ENCODE data around the gene KIRREL3. TPM values are rescaled to one million over a fixed set of nuclear protein-coding genes. Genes with fewer than 3 reads are reported as not detected.
A peak's percentile ranks its signal among the peaks of the same experiment; 100 is the strongest.

The KIRREL3 gene
- total RNA-seq, 2 experiments from 2014 or later: not detected

GRCh38 chr11:126489836-126490660 lies 510.5 kb downstream of the KIRREL3 start:
- Mint-ChIP-seq H3K36me3 (ENCODE audit: low read depth) (no peaks in the 10 kb centered on the region), H3K27me3 (peaks cover 1% of the 10 kb centered on the region), H3K4me3 (no peak overlapping the region), H3K4me1 (no peaks in the 10 kb centered on the region), H3K27ac (no peak overlapping the region), H3K9me3 (no peaks in the 10 kb centered on the region)
- POLR2A ChIA-PET: no interaction called here
- CTCF ChIA-PET: interaction anchor here (0.6 to 1.7 kb wide), 2 partner anchors 9 to 505 kb away, joined by 3 to 7 read pairs; no protein-coding TSS in a partner anchor
- no peak for DNase-seq

- peaks cover 1% of the 10 kb centered on the region for H3K27me3 Mint-ChIP-seq
- no peak overlapping the region for H3K4me3 Mint-ChIP-seq
- no peaks in the 10 kb centered on the region for H3K9me3 Mint-ChIP-seq
- no peaks in the 10 kb centered on the region for H3K4me1 Mint-ChIP-seq
- POLR2A ChIA-PET: no interaction called here
- DNase-seq: no peak
- H3K36me3 Mint-ChIP-seq (ENCODE audit: low read depth): no peaks in the 10 kb centered on the region
- CTCF ChIA-PET: interaction anchor here (1.7 kb wide), 1 partner anchor 8 kb away, joined by 7 read pairs; no protein-coding TSS in a partner anchor
- H3K27ac Mint-ChIP-seq: no peak overlapping the region
Measured at GRCh38 chr11:126488591-126489370, 511.8 kb downstream of the KIRREL3 start.

- Mint-ChIP-seq H3K27me3 (peaks cover 1% of the 10 kb centered on the region), H3K36me3 (ENCODE audit: low read depth) (no peaks in the 10 kb centered on the region), H3K4me3 (no peak overlapping the region), H3K9me3 (no peaks in the 10 kb centered on the region), H3K27ac (no peak overlapping the region), H3K4me1 (no peaks in the 10 kb centered on the region)
- DNase-seq: no peak
- CTCF ChIA-PET: interaction anchor here (1.1 kb wide), 1 partner anchor 28 kb away, joined by 3 read pairs; no protein-coding TSS in a partner anchor
- POLR2A ChIA-PET: no interaction called here
Measured at GRCh38 chr11:126487711-126488110, 512.9 kb downstream of the KIRREL3 start.

DNA sequence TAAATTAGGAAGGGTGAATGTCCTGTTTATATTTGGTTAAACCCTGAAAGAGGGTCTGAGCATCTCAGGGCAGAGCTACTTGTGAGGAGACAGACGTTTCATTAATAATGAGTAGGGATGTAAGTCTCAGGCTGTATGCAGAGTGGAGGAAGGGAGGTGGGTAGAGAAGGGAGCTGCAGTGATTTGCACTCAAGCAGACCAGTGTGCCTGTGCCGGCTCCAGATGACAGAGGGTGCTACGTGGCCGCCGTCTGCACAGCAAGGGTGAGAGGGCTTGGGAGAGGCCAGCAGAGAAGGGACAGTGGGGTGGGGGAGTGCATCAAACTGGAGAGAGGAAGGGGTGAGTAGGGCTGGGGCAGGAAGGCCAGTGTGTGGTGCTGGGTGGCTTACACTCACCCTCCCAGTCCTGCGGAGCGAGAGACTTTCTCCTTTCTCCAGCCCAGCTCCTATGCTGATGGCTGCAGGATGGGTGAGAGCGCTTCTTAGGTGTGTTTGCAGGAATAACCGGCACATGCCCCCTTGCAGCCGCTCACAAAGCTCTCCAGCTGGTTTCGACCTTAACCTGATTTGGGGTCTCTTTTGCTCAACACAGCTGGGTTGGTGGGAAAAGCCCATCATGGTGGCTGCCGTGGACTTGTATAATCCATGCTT lies 514.5 kb downstream of the KIRREL3 start:
- peaks cover 1% of the 10 kb centered on the region for H3K27me3 Mint-ChIP-seq
- no peaks in the 10 kb centered on the region for H3K9me3 Mint-ChIP-seq
- H3K36me3 Mint-ChIP-seq (ENCODE audit: low read depth): no peaks in the 10 kb centered on the region
- H3K4me3 Mint-ChIP-seq: no peak overlapping the region
- POLR2A ChIA-PET: no interaction called here
- H3K27ac Mint-ChIP-seq: no peak overlapping the region
- DNase-seq: no peak
- peaks cover under 1% of the 10 kb centered on the region for H3K4me1 Mint-ChIP-seq
- CTCF ChIA-PET: interaction anchor here (1.4 kb wide), 1 partner anchor 43 kb away, joined by 3 read pairs; no protein-coding TSS in a partner anchor

DNA sequence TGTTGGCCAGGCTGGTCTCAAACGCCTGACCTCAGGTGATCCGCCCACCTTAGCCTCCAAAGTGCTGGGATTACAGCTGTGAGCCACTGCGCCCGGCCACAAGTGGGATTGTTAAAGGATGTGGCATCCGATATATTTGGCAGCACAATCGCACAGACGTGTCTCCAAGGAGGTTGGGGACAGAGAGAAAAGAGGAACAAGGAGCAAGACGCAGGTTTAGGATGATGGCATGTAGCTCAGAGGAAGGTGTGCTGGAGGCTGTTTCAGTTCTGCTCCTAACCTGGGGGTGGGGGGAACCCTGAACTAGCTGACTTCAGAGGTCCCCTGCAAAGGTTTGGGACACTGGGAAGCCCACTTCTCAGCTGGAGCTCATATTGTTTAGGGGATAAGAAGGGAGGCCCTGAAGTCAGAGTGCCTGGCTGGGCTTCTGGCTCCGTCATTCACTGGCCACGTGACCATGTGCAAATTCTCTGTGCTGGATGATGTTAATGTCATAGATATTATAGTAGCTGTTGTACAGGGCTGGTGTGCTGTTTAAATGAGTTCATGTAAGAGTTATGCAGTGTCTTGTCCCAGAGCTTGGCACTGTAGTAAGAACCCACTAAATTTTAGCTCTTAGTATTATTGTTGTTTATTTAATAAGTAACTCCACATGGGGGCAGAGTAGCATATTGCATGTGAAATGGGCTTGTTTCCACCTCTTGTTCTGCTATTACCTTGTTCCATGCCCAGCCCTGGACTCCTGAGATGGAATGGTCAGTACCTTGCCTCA lies 515.4 kb downstream of the KIRREL3 start:
- Mint-ChIP-seq H3K4me1 (peaks cover 8% of the 10 kb centered on the region), H3K27me3 (peaks cover 1% of the 10 kb centered on the region), H3K9me3 (no peaks in the 10 kb centered on the region), H3K27ac (no peak overlapping the region), H3K4me3 (no peak overlapping the region), H3K36me3 (ENCODE audit: low read depth) (no peaks in the 10 kb centered on the region)
- CTCF ChIA-PET: interaction anchor here (1.0 to 1.4 kb wide), 2 partner anchors 42 to 67 kb away, joined by 3 read pairs; no protein-coding TSS in a partner anchor
- DNase-seq: no peak
- POLR2A ChIA-PET: interaction anchor here (0.6 kb wide), 1 partner anchor 16 kb away, joined by 3 read pairs; no protein-coding TSS in a partner anchor

DNA sequence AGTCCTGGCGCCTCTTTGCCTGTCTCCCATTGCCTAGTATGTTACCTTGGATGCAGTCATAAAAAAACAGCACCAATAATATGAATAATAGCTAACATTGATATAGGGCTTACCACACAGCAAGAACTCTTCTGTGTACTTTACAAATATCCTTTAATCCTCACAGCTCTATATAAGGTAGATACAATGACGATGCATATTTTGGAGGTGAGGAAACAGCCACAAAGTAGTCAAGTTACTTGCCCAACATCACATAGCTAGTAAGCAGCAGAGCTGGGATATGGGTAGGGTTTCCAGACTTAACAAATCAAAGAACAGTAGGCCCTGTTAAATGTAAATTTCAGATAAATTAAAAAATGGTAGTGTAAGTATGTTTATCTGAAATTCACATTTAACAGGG lies 516.3 kb downstream of the KIRREL3 start:
- Mint-ChIP-seq H3K27me3 (peaks cover 1% of the 10 kb centered on the region), H3K4me3 (no peak overlapping the region), H3K36me3 (ENCODE audit: low read depth) (no peaks in the 10 kb centered on the region), H3K27ac (no peak overlapping the region), H3K4me1 (peaks cover 12% of the 10 kb centered on the region), H3K9me3 (no peaks in the 10 kb centered on the region)
- ChIA-PET POLR2A (interaction anchor here (0.6 kb wide), 1 partner anchor 17 kb away, joined by 3 read pairs; no protein-coding TSS in a partner anchor), CTCF (interaction anchor here (0.8 to 1.0 kb wide), 2 partner anchors 66 to 174 kb away, joined by 3 read pairs; no protein-coding TSS in a partner anchor)
- DNase-seq: no peak

GRCh38 chr11:126483621-126484195 lies 516.9 kb downstream of the KIRREL3 start:
- Mint-ChIP-seq H3K4me1 (peaks cover 14% of the 10 kb centered on the region), H3K9me3 (no peaks in the 10 kb centered on the region), H3K36me3 (ENCODE audit: low read depth) (no peaks in the 10 kb centered on the region), H3K27me3 (peaks cover 1% of the 10 kb centered on the region), H3K27ac (no peak overlapping the region), H3K4me3 (no peak overlapping the region)
- ChIA-PET CTCF (interaction anchor here (0.8 kb wide), 1 partner anchor 173 kb away, joined by 3 read pairs; no protein-coding TSS in a partner anchor), POLR2A (no interaction called here)
- no peak for DNase-seq

DNA sequence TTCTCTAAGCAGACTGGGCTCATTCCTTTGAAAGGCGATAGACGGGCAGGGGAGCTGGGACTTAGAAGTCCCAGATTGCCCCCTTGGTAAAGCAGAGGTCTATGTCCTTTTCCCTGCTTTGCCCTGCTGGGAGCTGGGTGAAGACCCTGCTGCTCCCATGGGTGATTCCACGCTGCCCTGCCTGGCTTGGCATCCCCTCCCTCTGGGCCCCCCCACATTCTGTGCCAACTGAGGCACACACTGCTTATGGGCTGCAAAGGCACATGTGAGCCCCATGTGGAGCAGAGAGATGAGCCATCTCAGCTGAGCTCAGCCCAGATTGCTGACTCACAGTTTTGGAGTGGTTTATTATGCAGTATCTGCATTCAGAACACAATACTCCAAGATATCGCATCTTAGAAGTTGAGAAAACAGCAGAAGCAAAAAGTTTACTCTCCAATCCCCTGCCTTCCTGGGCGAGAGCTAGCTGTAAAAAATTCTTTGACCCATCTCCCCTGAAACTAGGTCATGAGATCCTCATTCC lies 517.9 kb downstream of the KIRREL3 start:
- no peaks in the 10 kb centered on the region for H3K9me3 Mint-ChIP-seq
- H3K27ac Mint-ChIP-seq: no peak overlapping the region
- ChIA-PET CTCF (no interaction called here), POLR2A (no interaction called here)
- peaks cover 23% of the 10 kb centered on the region for H3K4me1 Mint-ChIP-seq
- no peaks in the 10 kb centered on the region for H3K36me3 Mint-ChIP-seq (ENCODE audit: low read depth)
- H3K27me3 Mint-ChIP-seq: peaks cover 1% of the 10 kb centered on the region
- DNase-seq: no peak
- H3K4me3 Mint-ChIP-seq: no peak overlapping the region

DNA sequence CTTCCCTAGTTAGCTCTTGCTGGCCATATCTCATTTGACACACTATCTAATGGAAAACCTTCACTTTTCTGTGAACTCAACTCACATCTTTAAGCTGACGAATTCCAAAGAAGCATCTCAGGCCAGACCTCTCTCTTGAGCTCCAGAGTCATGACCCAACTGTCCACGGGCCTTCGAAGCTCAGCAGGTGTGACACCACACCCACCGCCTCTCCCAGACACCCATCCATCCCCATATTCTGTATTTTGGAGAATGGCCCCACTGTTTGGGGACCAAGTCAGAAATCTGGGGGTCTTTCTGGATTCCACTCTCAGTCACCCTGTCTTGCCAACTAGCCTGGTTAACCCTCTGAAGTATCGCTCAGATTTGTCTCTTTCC lies 519.3 kb downstream of the KIRREL3 start:
- peaks cover 27% of the 10 kb centered on the region for H3K4me1 Mint-ChIP-seq
- H3K4me3 Mint-ChIP-seq: no peak overlapping the region
- no peaks in the 10 kb centered on the region for H3K9me3 Mint-ChIP-seq
- H3K27ac Mint-ChIP-seq: no peak overlapping the region
- no peak for DNase-seq
- no peaks in the 10 kb centered on the region for H3K36me3 Mint-ChIP-seq (ENCODE audit: low read depth)
- ChIA-PET POLR2A (no interaction called here), CTCF (interaction anchor here (0.6 to 5.4 kb wide), 22 partner anchors 8 to 181 kb away, joined by 3 to 35 read pairs (median 4); partner anchors contain the start of gene DCPS)
- peaks cover 1% of the 10 kb centered on the region for H3K27me3 Mint-ChIP-seq

DNA sequence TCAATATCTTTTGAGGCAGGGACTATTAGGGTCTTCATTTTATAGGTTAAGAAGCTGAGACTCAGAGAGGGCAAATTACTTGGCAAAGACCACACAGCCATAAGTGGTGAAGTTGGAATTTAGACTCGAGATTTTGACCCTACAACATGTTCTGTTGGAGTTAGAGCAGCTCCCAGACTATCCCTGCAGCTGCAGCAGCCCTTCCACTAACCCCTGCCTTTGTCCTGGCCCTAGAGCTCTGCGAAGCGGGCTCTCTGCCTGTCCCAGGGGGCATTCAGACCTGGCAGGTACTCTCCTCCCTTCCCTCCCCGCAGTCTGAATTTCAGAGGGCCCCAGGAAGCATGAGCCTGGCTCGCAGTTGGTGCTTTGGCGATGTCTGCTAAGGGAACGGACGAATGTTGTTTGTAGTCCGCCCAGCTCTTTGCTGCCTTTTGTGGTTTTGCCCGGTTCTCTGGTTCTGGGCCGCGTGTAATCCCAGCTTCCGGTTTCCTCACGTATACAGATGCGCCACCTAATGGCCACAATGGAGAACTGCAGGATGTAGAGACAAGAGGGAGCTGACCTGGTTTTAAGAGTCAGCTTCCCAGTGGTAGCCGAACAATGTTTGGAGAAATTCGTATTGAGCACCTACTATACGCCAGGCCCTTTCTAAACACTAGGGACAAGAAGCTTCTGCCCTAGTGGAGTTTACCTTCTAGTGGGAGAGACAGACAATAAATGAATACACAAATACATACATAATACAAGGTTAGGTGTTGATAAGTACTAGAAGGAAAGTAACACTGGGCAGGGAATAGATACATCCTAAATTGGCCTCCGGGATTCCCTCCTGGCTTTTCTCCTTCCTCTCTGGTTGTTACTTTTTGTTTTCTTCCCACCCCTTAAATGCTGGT lies 519.9 kb downstream of the KIRREL3 start:
- H3K27ac Mint-ChIP-seq: peak overlapping the region; percentile 90
- H3K9me3 Mint-ChIP-seq: no peaks in the 10 kb centered on the region
- H3K4me1 Mint-ChIP-seq: peaks cover 27% of the 10 kb centered on the region

GRCh38 chr11:126480015-126480409 lies 520.6 kb downstream of the KIRREL3 start:
- Mint-ChIP-seq H3K4me1 (peaks cover 27% of the 10 kb centered on the region), H3K36me3 (ENCODE audit: low read depth) (no peaks in the 10 kb centered on the region), H3K27ac (peak overlapping the region; percentile 90), H3K27me3 (no peaks in the 10 kb centered on the region), H3K4me3 (no peak overlapping the region), H3K9me3 (no peaks in the 10 kb centered on the region)
- no peak for DNase-seq
- ChIA-PET CTCF (interaction anchor here (0.6 to 5.4 kb wide), 27 partner anchors 8 to 187 kb away, joined by 3 to 35 read pairs (median 4); partner anchors contain the start of gene DCPS), POLR2A (no interaction called here)

More for the DNA sequence above, 519.9 kb downstream of the KIRREL3 start:
- Mint-ChIP-seq H3K4me3 (peak overlapping the region; percentile 41), H3K36me3 (ENCODE audit: low read depth) (no peaks in the 10 kb centered on the region), H3K27me3 (peaks cover 1% of the 10 kb centered on the region)
- CTCF ChIA-PET: interaction anchor here (0.6 to 5.4 kb wide), 28 partner anchors 8 to 181 kb away, joined by 3 to 35 read pairs (median 4); partner anchors contain the start of gene DCPS
- peak; percentile 79 for DNase-seq
- POLR2A ChIA-PET: no interaction called here

Data from activated CD4-positive, alpha-beta T cell treated with anti-CD3 and anti-CD28 coated beads, Interleukin-2, amount 10 ng/mL, durations not matched to agents 7 days and 5 days (primary cell).